GM18508 (cell line): Measurements from ENCODE around the gene KCNG3.

Experiments used
- ATAC-seq: cut with Tn5 transposase; IDR thresholded peaks from one replicate; pipeline ENCODE4 v1.9.1; 2021; ENCODE audit warnings: moderate number of reproducible peaks; ENCODE audit not compliant: insufficient read depth, unreplicated experiment

KCNG3 gene

DNA sequence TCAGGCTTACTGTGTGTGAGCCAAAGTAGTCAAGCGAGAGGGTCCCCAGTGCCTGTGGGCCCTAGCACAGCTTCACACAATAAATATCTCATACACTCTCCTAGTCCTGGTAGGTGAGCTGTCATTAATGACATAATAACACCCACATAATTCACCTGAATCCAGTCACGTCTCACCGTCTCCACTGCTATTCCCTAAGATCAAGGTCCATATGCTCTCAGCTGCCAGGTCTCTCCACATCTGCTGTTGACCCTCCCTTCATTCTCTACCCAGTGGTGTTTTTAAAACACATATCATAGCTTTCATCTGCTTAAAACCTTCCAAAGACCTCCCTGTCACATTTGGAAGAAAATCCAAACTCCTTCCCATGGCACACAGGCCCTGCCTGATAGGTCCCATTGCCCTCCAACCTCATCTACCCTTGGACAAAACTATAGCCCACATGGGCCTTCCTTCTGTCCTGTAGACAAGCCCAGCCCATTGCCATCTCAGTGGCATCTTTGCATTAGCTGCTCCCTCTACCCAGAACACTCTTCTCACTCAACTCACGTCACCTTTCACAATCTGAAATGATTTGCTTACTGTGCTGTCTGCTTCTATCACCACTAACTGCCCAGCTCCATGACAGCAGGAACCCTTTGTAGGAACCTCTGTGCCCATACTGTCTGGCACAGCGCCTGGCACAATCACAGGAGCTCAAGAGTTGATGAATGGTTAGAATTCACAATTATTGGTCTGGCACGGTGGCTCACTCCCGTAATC lies 7.5 kb downstream of the KCNG3 start:
- no peak for ATAC-seq

DNA sequence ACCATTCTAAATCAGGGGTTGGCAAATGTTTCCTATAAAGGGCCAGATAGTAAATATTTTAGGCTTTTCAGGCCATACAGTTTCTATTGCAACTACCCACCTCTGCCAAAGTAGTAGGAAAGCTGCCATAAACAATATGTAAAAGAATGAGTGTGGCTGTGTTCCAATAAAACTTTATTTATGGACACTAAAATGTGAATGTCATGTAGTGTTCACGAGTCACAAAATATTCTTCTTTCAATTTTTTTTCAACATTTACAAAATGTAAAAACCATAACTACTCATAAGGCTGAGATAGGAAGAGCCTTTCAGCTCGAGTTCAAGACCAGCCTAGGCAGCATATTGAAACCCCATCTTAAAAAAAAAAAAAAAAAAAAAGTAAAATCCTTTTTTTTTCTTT lies 13.4 kb downstream of the KCNG3 start:
- ATAC-seq, result no peak

GRCh38 chr2:42474765-42475454 lies 18.9 kb downstream of the KCNG3 start:
- no peak for ATAC-seq

- no peak for ATAC-seq
Measured at GRCh38 chr2:42470706-42471105, 23.1 kb downstream of the KCNG3 start.

GRCh38 chr2:42464631-42465030 lies 29.2 kb downstream of the KCNG3 start:
- no peak for ATAC-seq

DNA sequence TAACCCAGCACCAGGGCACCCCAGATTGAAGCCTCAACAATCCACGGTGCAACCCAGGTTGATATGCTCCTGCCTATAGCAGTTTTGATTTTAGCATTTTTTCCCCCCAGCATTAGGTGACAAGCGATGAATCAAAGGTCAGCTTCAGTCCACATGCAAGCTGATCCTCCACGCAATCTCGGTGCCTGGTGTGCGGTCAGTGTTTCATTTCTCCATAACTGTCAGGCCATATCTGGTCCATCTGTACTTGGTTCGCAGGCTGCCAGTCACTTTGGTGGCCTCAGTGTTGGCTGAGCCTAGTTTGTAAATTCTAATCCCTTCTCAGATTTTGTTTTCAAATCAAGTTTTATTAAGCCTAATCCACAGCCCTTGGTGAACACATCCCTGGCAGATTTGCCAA lies 30.2 kb downstream of the KCNG3 start:
- ATAC-seq, result no peak

GRCh38 chr2:42459296-42459695 lies 34.5 kb downstream of the KCNG3 start:
- no peak for ATAC-seq

GRCh38 chr2:42458396-42458795 lies 35.4 kb downstream of the KCNG3 start:
- no peak for ATAC-seq

DNA sequence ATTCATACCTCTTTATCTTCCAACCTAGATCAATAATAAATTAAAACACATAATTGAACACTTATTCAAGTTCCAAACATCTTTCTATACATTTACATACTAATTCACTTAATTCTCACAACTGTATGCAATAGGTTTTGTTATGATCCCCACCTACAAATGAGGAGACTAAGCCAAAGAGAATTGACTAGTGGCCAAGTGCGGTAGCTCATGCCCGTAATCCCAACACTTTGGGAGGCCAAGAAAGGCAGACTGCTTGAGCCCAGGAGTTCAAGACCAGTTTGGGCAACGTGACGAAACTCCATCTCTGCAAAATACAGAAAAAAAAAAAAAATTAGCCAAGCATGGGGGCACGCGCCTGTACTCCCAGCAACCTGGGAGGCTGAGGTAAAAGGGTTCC lies 36.8 kb downstream of the KCNG3 start:
- ATAC-seq, result no peak

DNA sequence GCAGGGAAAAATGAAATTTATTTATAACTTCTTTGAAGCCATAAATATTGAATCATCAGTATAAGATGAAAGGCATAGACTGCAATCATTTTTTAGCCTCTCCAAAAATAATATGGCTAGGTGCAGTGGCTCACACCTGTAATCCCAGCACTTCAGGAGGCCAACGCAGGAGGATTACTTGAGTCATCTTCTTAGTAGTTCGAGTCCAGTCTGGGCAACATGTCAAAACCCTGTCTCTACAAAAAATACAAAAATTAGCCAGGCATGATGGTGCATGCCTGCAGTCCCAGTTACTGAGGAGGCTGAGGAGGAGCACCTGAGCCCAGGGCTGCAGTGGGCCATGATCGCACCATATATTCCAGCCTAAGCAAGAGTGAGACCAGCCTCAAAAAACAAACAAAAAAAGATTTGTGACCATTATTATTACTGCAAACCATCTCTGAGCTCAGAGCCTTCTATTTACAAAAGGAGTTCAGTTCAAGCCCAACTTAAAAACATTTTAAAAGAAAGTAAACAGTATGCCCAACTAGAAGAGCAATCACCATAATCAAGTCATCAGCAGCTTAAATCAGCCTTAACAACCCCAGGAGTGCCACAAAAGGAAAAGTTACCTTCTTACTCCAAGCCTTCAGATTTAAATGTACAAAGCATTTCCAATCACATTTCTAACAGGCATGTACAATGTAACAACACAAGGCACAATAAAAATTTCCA lies 37.5 kb downstream of the KCNG3 start:
- no peak for ATAC-seq

GRCh38 chr2:42452545-42452944 lies 41.2 kb downstream of the KCNG3 start:
- no peak for ATAC-seq

GRCh38 chr2:42450136-42450535 lies 43.6 kb downstream of the KCNG3 start:
- no peak for ATAC-seq

GRCh38 chr2:42449163-42450087 lies 44.4 kb downstream of the KCNG3 start:
- ATAC-seq, result no peak

GRCh38 chr2:42448163-42448562 lies 45.6 kb downstream of the KCNG3 start:
- no peak for ATAC-seq

DNA sequence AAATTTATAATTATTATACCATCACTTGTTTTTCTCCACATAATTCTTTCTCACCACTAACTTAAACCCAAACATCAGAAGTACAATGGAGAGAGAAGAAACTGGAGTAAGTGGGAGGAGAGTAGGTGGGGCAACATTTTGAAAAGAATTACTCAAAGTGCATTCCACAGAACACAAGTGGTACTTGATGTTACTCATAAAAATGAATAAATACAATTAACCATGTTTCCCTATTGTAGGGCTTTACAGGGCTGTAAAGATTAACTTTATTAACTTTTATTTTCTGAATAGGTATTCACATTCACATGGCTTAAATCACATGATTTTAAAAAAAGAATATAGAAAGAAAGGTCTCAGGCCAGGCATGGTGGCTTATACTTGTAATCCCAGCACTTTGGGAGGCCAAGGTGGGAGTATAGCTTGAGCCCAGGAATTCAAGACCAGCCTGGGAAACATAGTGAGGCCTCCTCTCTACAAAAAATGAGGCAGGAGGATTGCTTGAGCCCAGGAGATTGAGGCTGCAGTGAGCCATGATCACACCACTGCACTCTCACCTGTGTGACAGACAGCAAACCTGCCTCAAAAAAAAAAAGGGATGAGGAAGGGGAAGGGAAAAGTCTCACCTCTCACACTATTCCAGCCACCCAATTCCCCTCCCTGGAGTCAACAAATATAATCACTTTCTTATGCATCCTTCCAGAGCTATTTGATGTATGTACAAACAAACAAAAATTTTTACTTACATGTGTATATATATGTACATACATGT lies 47.1 kb downstream of the KCNG3 start:
- ATAC-seq, result no peak

DNA sequence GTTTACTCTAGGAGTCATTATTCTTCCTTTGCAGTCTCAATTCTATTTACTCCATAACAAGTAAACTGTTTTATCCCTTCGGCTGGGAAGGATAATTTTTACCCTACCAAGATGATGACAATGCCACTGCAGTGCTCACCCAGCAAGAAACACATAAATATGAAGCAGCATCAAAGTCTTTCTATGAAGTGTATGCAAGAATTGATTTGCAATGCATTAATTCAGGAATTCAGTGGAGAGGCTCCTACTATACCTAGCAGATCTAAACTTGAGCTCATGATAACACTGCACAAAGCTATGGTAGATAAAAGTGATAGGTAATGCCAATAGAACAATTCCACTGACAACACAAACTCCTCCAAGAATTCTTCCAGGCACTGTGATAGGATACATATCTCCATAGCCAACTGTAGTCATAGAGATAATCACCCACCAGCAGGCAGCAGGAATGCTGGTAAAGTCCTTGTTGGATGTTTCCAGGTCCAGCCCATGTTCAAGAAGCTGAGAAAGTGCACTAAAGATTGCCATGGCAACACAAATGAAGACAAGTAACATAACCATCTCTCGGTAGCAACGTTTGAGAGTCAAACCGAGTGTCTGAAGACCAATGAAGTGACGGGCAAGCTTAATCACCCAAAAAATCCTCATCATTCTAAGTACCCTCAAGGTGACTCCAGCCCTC lies 49.9 kb downstream of the KCNG3 start:
- ATAC-seq, result no peak

DNA sequence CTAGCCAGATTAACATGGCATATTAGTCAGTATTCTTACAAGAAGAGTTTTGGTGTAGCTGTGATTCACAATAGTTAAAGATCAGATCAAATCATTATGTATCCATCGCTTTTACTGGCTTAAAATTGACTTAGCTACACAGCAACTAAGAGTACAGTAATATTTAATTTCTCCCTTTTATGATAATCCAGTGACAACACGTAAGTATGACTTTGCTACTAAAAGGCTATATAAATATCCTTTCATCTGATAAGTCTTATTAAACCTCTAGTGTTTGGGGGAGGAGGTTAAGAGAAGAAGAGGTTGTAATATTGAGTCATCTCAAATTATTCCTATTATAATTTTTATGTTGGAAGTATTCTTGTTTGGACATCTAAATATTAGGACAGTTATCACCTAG lies 51.0 kb downstream of the KCNG3 start:
- ATAC-seq, result no peak

DNA sequence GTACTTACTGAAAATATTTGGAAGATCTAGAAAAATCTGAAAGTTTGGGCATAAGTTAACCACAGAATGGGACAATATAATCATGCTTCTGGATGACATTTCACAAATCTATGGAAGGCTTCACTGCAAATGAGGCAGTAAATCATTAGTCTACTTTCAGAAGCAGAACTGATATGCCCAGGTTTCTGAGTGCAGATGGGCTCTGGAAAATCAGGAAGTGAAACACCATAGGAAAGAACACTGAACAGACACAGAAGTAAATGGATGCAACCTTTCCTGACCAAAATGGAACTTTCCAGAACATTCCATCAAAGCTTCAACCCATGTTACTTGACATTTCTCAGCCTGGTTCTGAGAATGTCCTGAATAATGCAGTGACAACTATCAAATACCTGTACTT lies 55.1 kb downstream of the KCNG3 start:
- no peak for ATAC-seq

GRCh38 chr2:42436370-42436769 lies 57.4 kb downstream of the KCNG3 start:
- no peak for ATAC-seq
